ENCODE measurements around the gene SLFN14. TPM values are rescaled to one million over a fixed set of nuclear protein-coding genes. Genes with fewer than 3 reads are reported as not detected.
"Not testable (repeated sequence)": the region's sequence is repeated elsewhere in the genome, so short reads cannot be mapped to it uniquely, and the experiment has no call there.

Gene SLFN14
- total and polyA plus RNA-seq, 2 experiments from 2014 or later, result 0.10 TPM; not detected in 1

DNA sequence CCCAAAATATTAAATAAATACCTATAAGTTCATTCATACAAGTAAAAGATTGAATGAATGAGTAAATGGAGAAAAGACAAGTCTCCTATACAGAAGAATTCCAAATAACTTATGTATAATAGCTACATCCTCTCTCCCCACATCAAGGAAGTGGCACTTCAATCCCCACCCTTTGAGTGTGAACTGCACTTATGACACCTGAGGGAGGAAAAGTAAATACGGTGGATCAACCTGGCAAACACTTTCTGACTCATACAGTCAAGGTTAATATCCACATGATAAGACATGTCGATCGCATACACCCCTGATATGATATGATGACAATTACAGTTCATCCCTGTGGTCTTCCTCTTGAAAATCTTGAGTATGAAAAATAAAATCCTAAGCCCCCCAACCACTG, 41.2 kb downstream of the SLFN14 start:
- H3K9me2 ChIP-seq (ENCODE audit: insufficient read depth), result no peaks in the 10 kb centered on the region
- peaks cover 8% of the 10 kb centered on the region; the same call in 2 of the 3 replicates for H3K4me1 Mint-ChIP-seq
- H3K27me3 Mint-ChIP-seq (ENCODE audit: insufficient read depth, low read depth, poor library complexity), result no peaks in the 10 kb centered on the region
- H3K4me2 ChIP-seq, result no peak overlapping the region
- TF ChIP-seq, protein P1, sequence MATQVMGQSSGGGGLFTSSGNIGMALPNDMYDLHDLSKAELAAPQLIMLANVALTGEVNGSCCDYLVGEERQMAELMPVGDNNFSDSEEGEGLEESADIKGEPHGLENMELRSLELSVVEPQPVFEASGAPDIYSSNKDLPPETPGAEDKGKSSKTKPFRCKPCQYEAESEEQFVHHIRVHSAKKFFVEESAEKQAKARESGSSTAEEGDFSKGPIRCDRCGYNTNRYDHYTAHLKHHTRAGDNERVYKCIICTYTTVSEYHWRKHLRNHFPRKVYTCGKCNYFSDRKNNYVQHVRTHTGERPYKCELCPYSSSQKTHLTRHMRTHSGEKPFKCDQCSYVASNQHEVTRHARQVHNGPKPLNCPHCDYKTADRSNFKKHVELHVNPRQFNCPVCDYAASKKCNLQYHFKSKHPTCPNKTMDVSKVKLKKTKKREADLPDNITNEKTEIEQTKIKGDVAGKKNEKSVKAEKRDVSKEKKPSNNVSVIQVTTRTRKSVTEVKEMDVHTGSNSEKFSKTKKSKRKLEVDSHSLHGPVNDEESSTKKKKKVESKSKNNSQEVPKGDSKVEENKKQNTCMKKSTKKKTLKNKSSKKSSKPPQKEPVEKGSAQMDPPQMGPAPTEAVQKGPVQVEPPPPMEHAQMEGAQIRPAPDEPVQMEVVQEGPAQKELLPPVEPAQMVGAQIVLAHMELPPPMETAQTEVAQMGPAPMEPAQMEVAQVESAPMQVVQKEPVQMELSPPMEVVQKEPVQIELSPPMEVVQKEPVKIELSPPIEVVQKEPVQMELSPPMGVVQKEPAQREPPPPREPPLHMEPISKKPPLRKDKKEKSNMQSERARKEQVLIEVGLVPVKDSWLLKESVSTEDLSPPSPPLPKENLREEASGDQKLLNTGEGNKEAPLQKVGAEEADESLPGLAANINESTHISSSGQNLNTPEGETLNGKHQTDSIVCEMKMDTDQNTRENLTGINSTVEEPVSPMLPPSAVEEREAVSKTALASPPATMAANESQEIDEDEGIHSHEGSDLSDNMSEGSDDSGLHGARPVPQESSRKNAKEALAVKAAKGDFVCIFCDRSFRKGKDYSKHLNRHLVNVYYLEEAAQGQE (IDR thresholded peaks at IDR 0.05; ENCODE audit: unreplicated experiment), result no peak
- no peak for TF ChIP-seq EZH2 (IDR thresholded peaks at IDR 0.05; ENCODE audit: low read depth, unreplicated experiment)
- TF ChIP-seq STAT1 (IDR thresholded peaks at IDR 0.05; ENCODE audit: unreplicated experiment), result no peak
- TF ChIP-seq, protein P2, sequence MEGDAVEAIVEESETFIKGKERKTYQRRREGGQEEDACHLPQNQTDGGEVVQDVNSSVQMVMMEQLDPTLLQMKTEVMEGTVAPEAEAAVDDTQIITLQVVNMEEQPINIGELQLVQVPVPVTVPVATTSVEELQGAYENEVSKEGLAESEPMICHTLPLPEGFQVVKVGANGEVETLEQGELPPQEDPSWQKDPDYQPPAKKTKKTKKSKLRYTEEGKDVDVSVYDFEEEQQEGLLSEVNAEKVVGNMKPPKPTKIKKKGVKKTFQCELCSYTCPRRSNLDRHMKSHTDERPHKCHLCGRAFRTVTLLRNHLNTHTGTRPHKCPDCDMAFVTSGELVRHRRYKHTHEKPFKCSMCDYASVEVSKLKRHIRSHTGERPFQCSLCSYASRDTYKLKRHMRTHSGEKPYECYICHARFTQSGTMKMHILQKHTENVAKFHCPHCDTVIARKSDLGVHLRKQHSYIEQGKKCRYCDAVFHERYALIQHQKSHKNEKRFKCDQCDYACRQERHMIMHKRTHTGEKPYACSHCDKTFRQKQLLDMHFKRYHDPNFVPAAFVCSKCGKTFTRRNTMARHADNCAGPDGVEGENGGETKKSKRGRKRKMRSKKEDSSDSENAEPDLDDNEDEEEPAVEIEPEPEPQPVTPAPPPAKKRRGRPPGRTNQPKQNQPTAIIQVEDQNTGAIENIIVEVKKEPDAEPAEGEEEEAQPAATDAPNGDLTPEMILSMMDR (conservative IDR thresholded peaks at IDR 0.05; ENCODE audit: low read depth in 2 of 2), result no peak
- no peak for TF ChIP-seq NANOG (IDR thresholded peaks at IDR 0.05; ENCODE audit: borderline replicate concordance)
- TF ChIP-seq EZH2phosphoT487 (IDR thresholded peaks at IDR 0.05; ENCODE audit: unreplicated experiment), result no peak
- H4K20me1 ChIP-seq (replicated peaks; ENCODE audit: insufficient read depth), result no peaks in the 10 kb centered on the region
- no peak for ATAC-seq
- no peaks in the 10 kb centered on the region for H3F3A ChIP-seq (replicated peaks; ENCODE audit: low read depth)
- H3K4me1 ChIP-seq (ENCODE audit: insufficient read depth), result no peaks in the 10 kb centered on the region
- H3K9me3 Mint-ChIP-seq, result no peaks in the 10 kb centered on the region; the same call in 2 of the 3 replicates
- peaks cover 29% of the 10 kb centered on the region; the same call in 1 of the 2 replicates for H3K27me3 ChIP-seq (ENCODE audit: insufficient read depth)
- DNase-seq (ENCODE audit: low spot score), result no peak
- no peak overlapping the region for H3K4me3 Mint-ChIP-seq
- no peak overlapping the region for H3K4me3 ChIP-seq
- H3K36me3 Mint-ChIP-seq (ENCODE audit: low read depth), result no peaks in the 10 kb centered on the region
- no peaks in the 10 kb centered on the region for H3K36me3 ChIP-seq (ENCODE audit: insufficient read depth)
- H2AFZ ChIP-seq, result no peak overlapping the region
- no peak overlapping the region for H3K27ac ChIP-seq (ENCODE audit: low read depth)
- H3K27ac Mint-ChIP-seq, result no peak overlapping the region
- no peaks in the 10 kb centered on the region for H3K79me2 ChIP-seq (replicated peaks; ENCODE audit: insufficient read depth)

DNA sequence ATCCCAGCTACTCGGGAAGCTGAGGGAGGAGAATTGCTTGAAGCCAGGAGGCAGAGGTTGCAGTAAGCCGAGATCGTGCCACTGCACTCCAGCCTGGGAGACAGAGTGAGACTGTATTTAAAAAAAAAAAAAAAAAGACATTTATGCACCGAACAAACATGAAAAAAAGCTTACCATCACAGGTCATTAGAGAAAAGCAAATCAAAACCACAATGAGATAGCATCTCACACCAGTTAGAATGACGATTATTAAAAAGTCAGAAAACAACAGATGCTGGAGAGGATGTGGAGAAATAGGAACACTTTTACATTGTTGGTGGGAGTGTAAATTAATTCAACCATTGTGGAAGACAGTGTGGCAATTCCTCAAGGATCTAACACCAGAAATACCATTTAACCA, 42.2 kb downstream of the SLFN14 start:
- H3K79me2 ChIP-seq (replicated peaks; ENCODE audit: insufficient read depth); H3K4me1 Mint-ChIP-seq; H3K36me3 ChIP-seq (ENCODE audit: insufficient read depth); H3K4me2 ChIP-seq; H3K9me3 Mint-ChIP-seq; H3K27ac Mint-ChIP-seq; H3K4me3 Mint-ChIP-seq; H3F3A ChIP-seq (replicated peaks; ENCODE audit: low read depth); H3K36me3 Mint-ChIP-seq (ENCODE audit: low read depth); H3K4me1 ChIP-seq (ENCODE audit: insufficient read depth); ATAC-seq; DNase-seq (ENCODE audit: low spot score); H2AFZ ChIP-seq; H3K9me2 ChIP-seq (ENCODE audit: insufficient read depth); H3K27ac ChIP-seq (ENCODE audit: low read depth); H3K4me3 ChIP-seq; H3K27me3 Mint-ChIP-seq (ENCODE audit: insufficient read depth, low read depth, poor library complexity); H4K20me1 ChIP-seq (replicated peaks; ENCODE audit: insufficient read depth): not testable (repeated sequence)
- H3K27me3 ChIP-seq (ENCODE audit: insufficient read depth), result peaks cover 32% of the 10 kb centered on the region; the same call in 1 of the 2 replicates
